ENCODE results near the gene VMAC. TPM values are rescaled to one million over a fixed set of nuclear protein-coding genes. Genes with fewer than 3 reads are reported as not detected.
A peak's percentile ranks its signal among the peaks of the same experiment; 100 is the strongest.

Gene VMAC
- total and polyA plus RNA-seq, 2 donors (not counting 1 experiment from before 2014, with no cell fraction given): 27.1 to 27.2 TPM

- Mint-ChIP-seq H3K9me3 (ENCODE audit: insufficient read depth) (no peaks in the 10 kb centered on the region), H3K27ac (peak overlapping the region; percentile 85), H3K4me3 (peak overlapping the region; percentile 92), H3K4me1 (peaks cover 35% of the 10 kb centered on the region), H3K27me3 (no peaks in the 10 kb centered on the region)
- intact Hi-C loops (cut with micrococcal nuclease): loop anchor here (2.0 to 5.0 kb wide), 3 partner anchors 98 to 556 kb away; partner anchors contain the start of genes NRTN, SAFB and SAFB2
- H2AFZ ChIP-seq (ENCODE audit: insufficient read depth, low read depth, low read length, poor library complexity, severe bottlenecking): peak overlapping the region; percentile 90
- H4K20me1 ChIP-seq (ENCODE audit: control insufficient read depth, insufficient read depth, low read length, poor library complexity, severe bottlenecking): peaks cover 28% of the 10 kb centered on the region
- H3K9me3 ChIP-seq (ENCODE audit: control extremely low read depth in 1 of 3, control insufficient read depth in 2 of 3, insufficient read depth in 1 of 3, low read length in 2 of 3): no peaks in the 10 kb centered on the region
- H3K27me3 ChIP-seq (replicated peaks in 1 of 4; ENCODE audit: control extremely low read depth in 1 of 4, control insufficient read depth in 3 of 4, insufficient read depth in 4 of 4, low read length in 3 of 4): no peaks in the 10 kb centered on the region
- H3K9ac ChIP-seq (ENCODE audit: low read length): peak overlapping the region; percentile 95
- H3K4me1 ChIP-seq (ENCODE audit: control insufficient read depth in 2 of 2, insufficient read depth in 2 of 2, low read length in 2 of 2): peaks cover 11 to 25% of the 10 kb centered on the region in 2 donors
- TF ChIP-seq EZH2 (IDR thresholded peaks at IDR 0.05; ENCODE audit: borderline replicate concordance, insufficient read depth, low read depth, low read length, poor library complexity, severe bottlenecking): no peak
- no peak for TF ChIP-seq CTCF (IDR thresholded peaks at IDR 0.05)
- CTCF ChIA-PET: interaction anchor here (2.8 kb wide), 1 partner anchor 101 kb away, joined by 10 read pairs; the partner anchor contains the start of gene NRTN
- no peak for ATAC-seq (ENCODE audit: low read depth)
- POLR2A ChIA-PET: interaction anchor here (0.5 kb wide), 1 partner anchor 981 kb away, joined by 6 read pairs; no protein-coding TSS in a partner anchor
- WGBS (ENCODE audit: insufficient coverage): 51% methylated on average over 21 of the region's 31 CpGs
- H3K4me2 ChIP-seq (replicated peaks; ENCODE audit: low read depth, low read length, poor library complexity, severe bottlenecking): peak overlapping the region; percentile 98
- H3K4me3 ChIP-seq (ENCODE audit: control extremely low read depth in 1 of 5, extremely low read depth in 1 of 5, insufficient read depth in 1 of 5, low read depth in 2 of 5, low read length in 4 of 5): peak overlapping the region; percentile 48 to 92 (median 68)
- H3K79me2 ChIP-seq (ENCODE audit: control insufficient read depth, insufficient read depth, low read length): peaks cover 43% of the 10 kb centered on the region
- peak overlapping the region; percentile 66 to 78 for H3K27ac ChIP-seq (ENCODE audit: low read length in 2 of 2)
- peaks cover 0 to 15% of the 10 kb centered on the region in 2 experiments for H3K36me3 ChIP-seq (replicated peaks in 1 of 2; ENCODE audit: control extremely low read depth in 1 of 2, control insufficient read depth in 1 of 2, extremely low read depth in 1 of 2, insufficient read depth in 2 of 2, low read length in 1 of 2)
- no peak for DNase-seq
Measured at GRCh38 chr19:5905114-5905778, 574 bp downstream of the VMAC start.

GRCh38 chr19:5907241-5907640, 2.6 kb downstream of the VMAC start:
- Mint-ChIP-seq H3K27me3 (no peaks in the 10 kb centered on the region), H3K9me3 (ENCODE audit: insufficient read depth) (no peaks in the 10 kb centered on the region), H3K4me3 (peak overlapping the region; percentile 29), H3K4me1 (peaks cover 26% of the 10 kb centered on the region), H3K27ac (peak overlapping the region; percentile 59)
- CTCF ChIA-PET: no interaction called here
- Histone ChIP-seq H3K9me3 (ENCODE audit: control extremely low read depth in 1 of 3, control insufficient read depth in 2 of 3, insufficient read depth in 1 of 3, low read length in 2 of 3) (no peaks in the 10 kb centered on the region), H2AFZ (ENCODE audit: insufficient read depth, low read depth, low read length, poor library complexity, severe bottlenecking) (no peak overlapping the region), H3K4me2 (replicated peaks; ENCODE audit: low read depth, low read length, poor library complexity, severe bottlenecking) (no peak overlapping the region), H3K36me3 (replicated peaks in 1 of 2; ENCODE audit: control extremely low read depth in 1 of 2, control insufficient read depth in 1 of 2, extremely low read depth in 1 of 2, insufficient read depth in 2 of 2, low read length in 1 of 2) (peaks cover 0 to 13% of the 10 kb centered on the region in 2 experiments), H4K20me1 (ENCODE audit: control insufficient read depth, insufficient read depth, low read length, poor library complexity, severe bottlenecking) (peaks cover 24% of the 10 kb centered on the region), H3K27me3 (replicated peaks in 1 of 4; ENCODE audit: control extremely low read depth in 1 of 4, control insufficient read depth in 3 of 4, insufficient read depth in 4 of 4, low read length in 3 of 4) (no peaks in the 10 kb centered on the region), H3K4me3 (ENCODE audit: control extremely low read depth in 1 of 5, extremely low read depth in 1 of 5, insufficient read depth in 1 of 5, low read depth in 2 of 5, low read length in 4 of 5) (no peak overlapping the region), H3K9ac (ENCODE audit: low read length) (no peak overlapping the region), H3K79me2 (ENCODE audit: control insufficient read depth, insufficient read depth, low read length) (peaks cover 28% of the 10 kb centered on the region), H3K4me1 (ENCODE audit: control insufficient read depth in 2 of 2, insufficient read depth in 2 of 2, low read length in 2 of 2) (peaks cover 11 to 23% of the 10 kb centered on the region in 2 donors), H3K27ac (ENCODE audit: low read length in 2 of 2) (no peak overlapping the region)
- intact Hi-C loops (cut with micrococcal nuclease): loop anchor here (5.0 kb wide), 1 partner anchor 100 kb away; the partner anchor contains the start of gene NRTN
- POLR2A ChIA-PET: no interaction called here
- WGBS (ENCODE audit: insufficient coverage): 60% methylated on average over 1 of the region's 5 CpGs
- ATAC-seq (ENCODE audit: low read depth): no peak
- TF ChIP-seq EZH2 (IDR thresholded peaks at IDR 0.05; ENCODE audit: borderline replicate concordance, insufficient read depth, low read depth, low read length, poor library complexity, severe bottlenecking): no peak
- TF ChIP-seq CTCF (IDR thresholded peaks at IDR 0.05): no peak
- DNase-seq: no peak

Data from B cell (primary cell).